HPDE6-E6E7 (cell line): Measurements from ENCODE around the gene MAPKBP1.

Experiments used
- DNase-seq: peaks from one replicate; pipeline ENCODE4 v3.0.0; 2011; ENCODE audit warnings: missing footprints; ENCODE audit errors: extremely low spot score

The MAPKBP1 gene

GRCh38 chr15:41848631-41849030, 74.3 kb downstream of the MAPKBP1 start:
- DNase-seq: no peak

DNA sequence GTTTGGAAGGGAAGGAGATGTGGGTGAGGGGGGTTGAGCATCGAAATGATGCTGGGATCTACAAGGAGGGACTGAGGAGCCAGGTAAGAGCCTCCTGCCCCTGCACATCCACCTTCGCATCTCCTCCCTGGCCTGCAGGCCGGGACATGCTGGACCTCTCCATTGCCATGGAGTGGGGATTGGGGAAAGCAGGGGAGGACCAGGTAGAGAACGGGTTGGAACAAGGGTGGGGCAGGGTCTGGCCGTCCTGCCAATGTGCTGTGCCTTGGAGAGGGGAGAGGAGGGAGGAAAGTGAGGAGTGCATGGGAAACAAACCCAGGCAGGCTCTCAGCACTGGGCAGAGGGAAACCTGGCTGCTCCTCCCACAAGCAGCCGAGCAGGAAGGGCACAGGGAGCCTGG, 74.9 kb downstream of the MAPKBP1 start:
- no peak for DNase-seq

DNA sequence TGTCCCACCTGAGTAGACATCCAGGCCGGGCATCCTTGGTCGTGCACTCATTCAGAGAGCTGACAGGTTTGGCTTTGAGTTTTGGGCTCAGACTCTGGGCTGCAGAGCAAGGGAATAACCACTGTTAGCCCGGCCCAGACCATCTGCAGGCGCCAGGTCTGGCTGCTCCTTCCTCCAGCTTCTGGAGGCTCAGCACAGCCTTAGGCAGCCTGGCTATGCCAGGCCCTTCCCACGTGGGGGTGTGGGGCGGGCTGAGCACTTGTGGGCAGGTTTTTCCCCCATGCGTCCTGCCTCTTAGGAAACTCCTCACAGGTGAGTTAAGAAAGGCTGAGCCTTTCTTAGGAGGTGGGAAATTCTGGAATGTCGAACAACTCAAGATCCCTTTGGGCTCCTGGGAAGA, 75.6 kb downstream of the MAPKBP1 start:
- peak; percentile 50 for DNase-seq

DNA sequence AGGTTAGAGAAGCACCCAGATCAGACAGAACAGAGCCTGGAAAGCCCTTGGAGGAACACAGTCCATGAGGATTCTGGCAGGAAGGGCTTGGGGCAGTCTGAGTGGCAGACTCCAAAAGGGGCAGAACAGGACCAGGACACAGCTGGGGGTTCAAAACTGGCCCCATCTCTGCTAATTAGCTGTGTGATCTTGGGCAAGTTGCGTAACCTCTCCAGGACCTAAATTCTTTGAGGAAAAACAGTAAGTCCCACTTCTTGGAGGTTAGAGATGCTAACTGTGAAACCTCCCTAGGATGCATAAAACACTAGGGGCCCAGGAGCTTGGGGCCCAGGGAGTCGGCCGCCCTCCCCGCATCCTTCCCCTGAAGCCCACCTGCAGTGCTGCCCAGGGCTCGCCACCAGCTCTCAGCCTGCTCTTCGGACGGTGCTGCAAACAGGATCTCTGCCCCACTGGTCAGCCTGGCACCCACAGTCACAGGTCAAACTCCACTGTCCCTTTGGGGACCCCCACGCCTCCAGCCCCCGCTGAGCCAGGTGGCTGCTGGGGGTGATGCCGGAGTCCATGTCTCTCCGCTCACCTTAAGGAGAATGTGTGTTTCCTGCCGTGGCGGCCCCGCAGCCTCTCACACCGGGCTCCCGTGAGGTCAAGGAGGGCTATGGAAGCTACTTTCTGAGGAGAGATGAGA, 76.3 kb downstream of the MAPKBP1 start:
- DNase-seq: no peak

- no peak for DNase-seq
These were observed 76.9 kb downstream of the MAPKBP1 start for GRCh38 chr15:41851167-41851523.

GRCh38 chr15:41851755-41852370, 77.6 kb downstream of the MAPKBP1 start:
- DNase-seq: no peak

DNA sequence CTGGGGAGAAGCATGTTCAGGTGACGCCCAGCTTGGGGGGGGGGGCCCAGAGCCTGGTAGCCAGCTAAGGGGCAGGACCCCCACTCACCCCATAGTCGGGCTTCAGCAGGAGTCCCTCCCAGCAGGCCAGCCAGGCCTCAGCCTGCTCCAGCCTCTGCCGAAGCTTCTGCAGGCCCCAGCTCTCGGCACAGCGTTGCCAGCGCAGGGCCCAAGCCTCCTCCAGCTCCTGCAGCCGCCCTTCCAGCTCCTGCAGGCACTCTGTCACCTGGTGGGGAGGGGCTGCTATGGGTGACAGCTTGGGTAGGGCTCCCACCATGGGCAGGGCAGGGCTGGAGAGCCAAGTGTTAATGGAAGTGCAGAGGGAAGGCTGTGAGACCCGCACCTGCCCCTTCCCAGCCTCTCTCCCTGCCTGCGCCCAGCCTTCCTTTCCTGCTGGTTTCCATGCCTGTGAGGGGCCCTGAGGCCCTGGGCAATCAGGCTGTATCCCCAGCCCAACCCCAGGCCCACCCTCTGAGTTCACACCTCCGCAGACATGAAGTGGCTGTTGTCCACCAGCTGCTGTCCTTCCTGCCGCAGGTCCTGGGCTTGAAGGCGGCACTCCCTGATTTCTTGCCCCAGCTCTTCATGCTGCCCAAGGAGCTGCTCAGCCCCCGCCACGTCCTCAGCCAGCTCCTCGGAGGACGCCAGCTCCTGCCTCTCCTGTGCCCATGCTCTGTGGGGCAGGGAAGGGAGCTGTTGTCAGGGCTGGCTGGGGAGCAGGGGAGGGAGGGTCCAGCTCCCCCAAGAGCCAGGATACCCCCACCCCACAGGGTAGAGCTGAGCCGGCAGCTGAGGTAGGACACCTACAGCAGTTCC, 78.7 kb downstream of the MAPKBP1 start:
- no peak for DNase-seq

DNA sequence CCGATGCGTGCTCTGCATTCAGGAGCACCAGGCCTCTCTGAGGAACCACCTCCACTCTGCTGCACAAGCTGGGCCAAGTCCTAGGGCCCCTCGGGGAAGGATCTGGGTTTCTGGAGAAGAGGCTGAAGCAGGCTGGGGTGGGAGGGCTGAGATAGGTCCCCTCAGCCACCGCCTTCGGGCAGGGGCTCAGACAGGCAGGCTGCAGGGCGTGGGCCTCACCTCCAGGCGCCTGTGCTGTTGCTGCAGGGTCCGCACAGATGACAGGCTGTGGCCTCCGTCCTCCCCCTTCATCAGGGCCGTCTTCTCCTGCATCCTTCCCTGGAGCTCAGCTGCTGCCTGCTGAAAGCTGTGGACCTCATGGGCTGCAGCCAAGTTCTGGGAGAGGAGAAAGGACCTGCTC, 79.5 kb downstream of the MAPKBP1 start:
- DNase-seq: no peak

DNA sequence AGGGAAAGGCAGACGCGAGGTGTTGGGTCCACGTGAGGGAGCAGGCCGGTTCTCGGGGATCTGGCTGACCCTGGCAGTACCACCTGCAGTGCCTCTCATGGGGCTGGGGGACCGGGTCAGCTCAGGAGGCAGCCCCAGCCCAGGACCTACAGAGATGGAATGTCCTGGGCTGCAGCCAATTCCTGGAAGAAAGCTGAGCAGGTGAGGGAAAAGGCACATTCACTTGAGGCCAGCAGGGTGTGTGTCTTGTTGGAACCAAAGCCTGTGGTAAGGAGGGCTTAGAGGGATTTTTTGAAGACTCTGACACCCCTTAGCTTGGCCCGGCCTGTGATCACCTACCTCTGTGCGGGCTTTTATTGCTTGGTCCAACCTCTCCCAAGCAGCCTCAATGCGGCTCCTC, 80.2 kb downstream of the MAPKBP1 start:
- DNase-seq: no peak

GRCh38 chr15:41855261-41855961, 81.1 kb downstream of the MAPKBP1 start:
- no peak for DNase-seq

DNA sequence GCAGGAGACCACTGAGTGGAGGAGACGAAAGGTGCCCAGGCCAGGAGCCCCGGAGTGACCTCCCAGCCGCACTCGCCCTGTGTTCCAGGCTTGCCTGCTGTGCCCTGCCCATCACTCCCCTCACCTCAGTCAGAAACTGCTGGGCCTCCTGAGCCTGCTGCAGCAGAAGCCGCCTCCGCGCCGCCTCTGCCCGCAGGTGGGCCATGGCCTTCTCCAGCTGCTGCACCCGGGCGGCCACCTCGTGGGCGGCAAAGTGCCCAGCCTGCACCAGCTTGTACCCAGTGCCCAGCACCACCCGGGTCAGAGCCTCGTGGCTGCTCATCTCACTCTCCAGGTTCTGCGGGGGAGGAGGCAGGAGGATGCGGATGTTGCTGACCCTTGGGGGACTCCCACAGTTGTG, 82.0 kb downstream of the MAPKBP1 start:
- DNase-seq: no peak

- DNase-seq: no peak
These were observed 82.4 kb downstream of the MAPKBP1 start for GRCh38 chr15:41856716-41857115.

GRCh38 chr15:41857316-41857715, 83.0 kb downstream of the MAPKBP1 start:
- no peak for DNase-seq

DNA sequence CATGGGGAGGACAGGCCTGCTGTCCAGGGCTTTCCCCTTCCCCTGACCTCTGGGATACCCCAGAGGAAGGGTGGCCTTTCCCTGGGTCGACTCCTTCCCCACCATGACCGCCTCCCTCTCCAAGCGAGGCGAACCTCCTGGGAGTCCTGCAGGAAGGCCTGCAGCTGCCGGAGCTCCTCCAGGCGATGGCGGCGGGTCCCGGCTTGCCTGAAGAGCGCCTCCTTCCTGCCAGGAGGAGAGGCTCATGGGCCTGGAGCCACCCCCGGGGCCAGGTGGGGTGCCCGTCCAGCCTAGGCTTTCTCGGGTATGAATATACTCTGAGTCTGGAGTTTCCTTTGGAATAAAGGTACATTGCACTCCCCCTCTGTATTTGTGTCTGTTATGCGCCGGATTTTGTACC, 84.5 kb downstream of the MAPKBP1 start:
- DNase-seq: no peak

- no peak for DNase-seq
These were observed 86.0 kb downstream of the MAPKBP1 start for GRCh38 chr15:41860049-41860828.

- DNase-seq: no peak
These were observed 87.6 kb downstream of the MAPKBP1 start for GRCh38 chr15:41861736-41862356.

GRCh38 chr15:41862515-41863116, 88.3 kb downstream of the MAPKBP1 start:
- no peak for DNase-seq

DNA sequence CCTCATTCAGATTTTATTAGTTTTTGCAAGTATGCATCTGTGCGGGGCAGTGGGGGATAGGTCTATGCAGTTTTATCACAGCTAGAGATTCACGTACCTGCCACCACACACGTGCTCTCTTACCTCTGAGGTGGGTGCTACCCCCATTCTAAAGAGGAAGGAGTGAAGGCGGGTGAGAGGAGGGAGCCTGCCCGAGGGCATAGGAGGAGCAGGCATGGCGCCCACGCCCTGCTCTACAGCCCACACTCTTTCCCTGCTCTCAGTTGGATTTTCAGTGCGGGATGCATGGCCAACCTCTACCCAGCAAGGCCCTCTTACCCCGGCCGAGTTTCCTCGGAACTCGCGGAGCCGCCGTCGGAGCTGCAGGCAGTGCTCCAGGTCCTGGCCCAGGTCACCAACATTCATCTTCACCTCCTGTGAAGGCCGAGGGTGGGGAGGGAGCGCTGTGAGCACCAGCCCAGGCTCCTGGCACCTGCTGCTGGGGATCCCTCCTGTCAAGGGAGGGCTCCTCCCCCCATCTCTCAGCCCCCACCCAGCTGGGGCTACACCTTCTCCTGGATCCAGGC, 91.3 kb downstream of the MAPKBP1 start:
- no peak for DNase-seq

GRCh38 chr15:41866263-41866703, 92.0 kb downstream of the MAPKBP1 start:
- no peak for DNase-seq
